HG03439 (cell line): ENCODE measurements around the gene DEPDC5.

Experiments
- ATAC-seq: cut with Tn5 transposase; IDR thresholded peaks from one replicate; pipeline ENCODE4 v1.9.1; 2021; ENCODE audit warnings: mild to moderate bottlenecking, moderate library complexity; ENCODE audit not compliant: unreplicated experiment

The DEPDC5 gene

GRCh38 chr22:31846161-31847115 lies 92.6 kb downstream of the DEPDC5 start:
- ATAC-seq, result no peak

GRCh38 chr22:31848411-31848810 lies 94.6 kb downstream of the DEPDC5 start:
- no peak for ATAC-seq

- ATAC-seq, result no peak
Observed at GRCh38 chr22:31850135-31850534, 96.3 kb downstream of the DEPDC5 start.

- ATAC-seq, result no peak
Observed at GRCh38 chr22:31852691-31853421, 99.0 kb downstream of the DEPDC5 start.

- ATAC-seq, result no peak
Observed at GRCh38 chr22:31853736-31854495, 100.1 kb downstream of the DEPDC5 start.

GRCh38 chr22:31857247-31857646 lies 103.4 kb downstream of the DEPDC5 start:
- no peak for ATAC-seq

GRCh38 chr22:31861226-31861840 lies 107.5 kb downstream of the DEPDC5 start:
- ATAC-seq, result no peak

GRCh38 chr22:31866918-31867317 lies 113.1 kb downstream of the DEPDC5 start:
- no peak for ATAC-seq

- ATAC-seq, result no peak
Observed at GRCh38 chr22:31867386-31868153, 113.8 kb downstream of the DEPDC5 start.

GRCh38 chr22:31869739-31870138 lies 115.9 kb downstream of the DEPDC5 start:
- ATAC-seq, result no peak

- no peak for ATAC-seq
Observed at GRCh38 chr22:31870890-31871289, 117.1 kb downstream of the DEPDC5 start.

GRCh38 chr22:31871480-31871879 lies 117.7 kb downstream of the DEPDC5 start:
- no peak for ATAC-seq

- ATAC-seq, result no peak
Observed at GRCh38 chr22:31872209-31872608, 118.4 kb downstream of the DEPDC5 start.

GRCh38 chr22:31874821-31875220 lies 121.0 kb downstream of the DEPDC5 start:
- no peak for ATAC-seq

GRCh38 chr22:31876156-31876920 lies 122.5 kb downstream of the DEPDC5 start:
- ATAC-seq, result no peak

- ATAC-seq, result no peak
Observed at GRCh38 chr22:31879585-31879984, 125.8 kb downstream of the DEPDC5 start.

- no peak for ATAC-seq
Observed at GRCh38 chr22:31881200-31881599, 127.4 kb downstream of the DEPDC5 start.

GRCh38 chr22:31881865-31882264 lies 128.0 kb downstream of the DEPDC5 start:
- ATAC-seq, result no peak

- no peak for ATAC-seq
Observed at GRCh38 chr22:31882971-31883370, 129.2 kb downstream of the DEPDC5 start.
